ENCODE results near the gene PFKP. TPM values are rescaled to one million over a fixed set of nuclear protein-coding genes. Genes with fewer than 3 reads are reported as not detected.

Gene PFKP
- total RNA-seq, 4 donors from 2014 or later: 22.4 to 45.4 (median 29.1) TPM

GRCh38 chr10:3127921-3128320 is 60.6 kb downstream of the PFKP start:
- Histone ChIP-seq H3K4me3 (no peak overlapping the region), H3K9me3 (peaks cover 0 to 2% (median 0%) of the 10 kb centered on the region in 4 donors), H3K36me3 (peaks cover 0 to 80% (median 2%) of the 10 kb centered on the region in 3 donors), H3K27me3 (no peaks in the 10 kb centered on the region), H3K27ac (no peak overlapping the region), H3K4me1 (peaks cover 0 to 2% (median 0%) of the 10 kb centered on the region in 4 donors)
- WGBS, 2 donors: 69 to 96% methylated on average over 10 of the region's 10 CpGs
- DNase-seq (ENCODE audit: low spot score in 2 of 2): no peak
- TF ChIP-seq EP300 (IDR thresholded peaks at IDR 0.05) (no peak), CTCF (IDR thresholded peaks at IDR 0.05) (no peak), POLR2A (IDR thresholded peaks at IDR 0.05) (no peak)

- no peak for TF ChIP-seq POLR2A (IDR thresholded peaks at IDR 0.05)
- no peak for TF ChIP-seq EP300 (IDR thresholded peaks at IDR 0.05)
- no peak for TF ChIP-seq CTCF (IDR thresholded peaks at IDR 0.05)
- H3K27ac ChIP-seq: no peak overlapping the region
- no peak for DNase-seq (ENCODE audit: low spot score in 2 of 2)
- no peaks in the 10 kb centered on the region for H3K27me3 ChIP-seq
- peaks cover 0 to 2% (median 0%) of the 10 kb centered on the region in 4 donors for H3K9me3 ChIP-seq
- H3K4me1 ChIP-seq: peaks cover 0 to 2% (median 0%) of the 10 kb centered on the region in 4 donors
- H3K36me3 ChIP-seq: peaks cover 0 to 80% (median 2%) of the 10 kb centered on the region in 3 donors
- no peak overlapping the region for H3K4me3 ChIP-seq
- WGBS, 2 donors: 91 to 92% methylated on average over 18 to 24 of the region's 24 CpGs
These were observed 61.2 kb downstream of the PFKP start for GRCh38 chr10:3128379-3129130.

GRCh38 chr10:3129581-3130340 is 62.4 kb downstream of the PFKP start:
- 94 to 95% methylated on average over 35 of the region's 40 CpGs for WGBS, 2 donors
- Histone ChIP-seq H3K4me1 (peaks cover 0 to 2% (median 0%) of the 10 kb centered on the region in 4 donors), H3K9me3 (peaks cover 0 to 2% (median 0%) of the 10 kb centered on the region in 4 donors), H3K27me3 (no peaks in the 10 kb centered on the region), H3K36me3 (peaks cover 0 to 81% (median 2%) of the 10 kb centered on the region in 3 donors), H3K27ac (no peak overlapping the region), H3K4me3 (no peak overlapping the region)
- no peak for DNase-seq (ENCODE audit: low spot score in 2 of 2)
- TF ChIP-seq EP300 (IDR thresholded peaks at IDR 0.05) (no peak), POLR2A (IDR thresholded peaks at IDR 0.05) (no peak), CTCF (IDR thresholded peaks at IDR 0.05) (no peak)

GRCh38 chr10:3131098-3131497 is 63.8 kb downstream of the PFKP start:
- 97 to 99% methylated on average over 4 of the region's 4 CpGs for WGBS, 2 donors
- H3K4me1 ChIP-seq: peaks cover 0 to 2% (median 0%) of the 10 kb centered on the region in 4 donors
- no peak for DNase-seq (ENCODE audit: low spot score in 2 of 2)
- TF ChIP-seq POLR2A (IDR thresholded peaks at IDR 0.05) (no peak), EP300 (IDR thresholded peaks at IDR 0.05) (no peak), CTCF (IDR thresholded peaks at IDR 0.05) (no peak)
- H3K4me3 ChIP-seq: no peak overlapping the region
- peaks cover 0 to 2% (median 0%) of the 10 kb centered on the region in 4 donors for H3K9me3 ChIP-seq
- no peak overlapping the region for H3K27ac ChIP-seq
- no peaks in the 10 kb centered on the region for H3K27me3 ChIP-seq
- H3K36me3 ChIP-seq: peaks cover 0 to 81% (median 2%) of the 10 kb centered on the region in 3 donors
